SK-N-SH treated with all-trans-retinoic acid at 6 μM for 48 hours (cell line): Measurements from ENCODE around the gene CUTA.

Experiments used
- ATAC-seq: fragments of 200-7000 bp; cut with Tn5 transposase; 3 replicates; pipeline ENCODE4 v1.9.1; 2020; ENCODE audit warnings: mild to moderate bottlenecking, moderate library complexity
- ARNTL ChIP-seq: fragments of 450-650 bp; formaldehyde crosslinking; IDR thresholded peaks from 2 replicates; pipeline ENCODE4 v1.5.0; 2020; ENCODE audit warnings: low read depth, mild to moderate bottlenecking, moderate library complexity, borderline replicate concordance
- ESRRG ChIP-seq: fragments of 250-450 bp; sonication (Bioruptor Pico); IDR thresholded peaks from 2 replicates; pipeline ENCODE4 v1.6.1; 2021; ENCODE audit warnings: mild to moderate bottlenecking
- GLIS3 ChIP-seq: fragments of 250-450 bp; sonication (Bioruptor Pico); IDR thresholded peaks from 2 replicates; pipeline ENCODE4 v1.5.0; 2020; ENCODE audit warnings: mild to moderate bottlenecking, moderate library complexity
- ISL1 ChIP-seq: fragments of 250-450 bp; sonication (Bioruptor Pico); IDR thresholded peaks from 2 replicates; pipeline ENCODE4 v2.1.2; 2022; ENCODE audit warnings: mild to moderate bottlenecking, moderate library complexity
- OSR1 ChIP-seq: fragments of 250-450 bp; sonication (Bioruptor Pico); IDR thresholded peaks from 2 replicates; pipeline ENCODE4 v1.8.0; 2022; ENCODE audit warnings: moderate library complexity, mild to moderate bottlenecking, inconsistent platforms
- PPARA ChIP-seq: fragments of 250-450 bp; sonication (Bioruptor Pico); IDR thresholded peaks from 2 replicates; pipeline ENCODE4 v1.5.0; 2020; ENCODE audit warnings: mild to moderate bottlenecking, borderline replicate concordance
- RARB ChIP-seq: fragments of 250-450 bp; sonication (Bioruptor Pico); IDR thresholded peaks from 2 replicates; pipeline ENCODE4 v1.8.0; 2021; ENCODE audit warnings: mild to moderate bottlenecking, moderate library complexity
- TCF4 ChIP-seq: fragments of 250-450 bp; sonication (Bioruptor Pico); IDR thresholded peaks from 2 replicates; pipeline ENCODE4 v1.8.0; 2021; ENCODE audit warnings: mild to moderate bottlenecking, moderate library complexity, borderline replicate concordance
- TOX ChIP-seq: fragments of 250-450 bp; sonication (Bioruptor Pico); IDR thresholded peaks from 2 replicates; pipeline ENCODE4 v1.8.0; 2021; ENCODE audit warnings: mild to moderate bottlenecking, moderate library complexity, borderline replicate concordance
- ZFP3 ChIP-seq: fragments of 250-450 bp; sonication (Bioruptor Pico); IDR thresholded peaks from 2 replicates; pipeline ENCODE4 v1.5.0; 2020; ENCODE audit warnings: mild to moderate bottlenecking, moderate library complexity
- ZFP30 ChIP-seq: fragments of 450-650 bp; formaldehyde crosslinking; IDR thresholded peaks from 2 replicates; pipeline ENCODE4 v1.5.0; 2022; ENCODE audit warnings: mild to moderate bottlenecking, moderate library complexity
- ZNF565 ChIP-seq: fragments of 450-650 bp; formaldehyde crosslinking; conservative IDR thresholded peaks from 2 replicates; pipeline ENCODE4 v1.5.0; 2020; ENCODE audit warnings: low read depth, mild to moderate bottlenecking, moderate library complexity
- ZNF70 ChIP-seq: fragments of 450-650 bp; formaldehyde crosslinking; IDR thresholded peaks from 2 replicates; pipeline ENCODE4 v1.5.0; 2020; ENCODE audit warnings: mild to moderate bottlenecking, moderate library complexity
- ZNF8 ChIP-seq: fragments of 450-650 bp; formaldehyde crosslinking; IDR thresholded peaks from 2 replicates; pipeline ENCODE4 v1.5.0; 2020; ENCODE audit warnings: mild to moderate bottlenecking, moderate library complexity
- TF ChIP-seq, protein P1 (sequence below): fragments of 250-450 bp; sonication (Bioruptor Pico); IDR thresholded peaks from 2 replicates; pipeline ENCODE4 v1.8.0; 2020; ENCODE audit warnings: mild to moderate bottlenecking, moderate library complexity, borderline replicate concordance
- TF ChIP-seq, protein P2 (sequence below): fragments of 250-450 bp; sonication (Bioruptor Pico); IDR thresholded peaks from 2 replicates; pipeline ENCODE4 v1.8.0; 2021; ENCODE audit warnings: low read depth, mild to moderate bottlenecking, moderate library complexity, borderline replicate concordance
- TF ChIP-seq, protein P3 (sequence below): fragments of 250-450 bp; sonication (Bioruptor Pico); IDR thresholded peaks from 2 replicates; pipeline ENCODE4 v1.5.1; 2021; ENCODE audit warnings: mild to moderate bottlenecking, moderate library complexity
- TF ChIP-seq, protein P4 (sequence below): fragments of 250-450 bp; sonication (Bioruptor Pico); IDR thresholded peaks from 2 replicates; pipeline ENCODE4 v1.5.0; 2020; ENCODE audit warnings: mild to moderate bottlenecking, moderate library complexity
- TF ChIP-seq, protein P5 (sequence below): fragments of 250-450 bp; sonication (Bioruptor Pico); IDR thresholded peaks from 2 replicates; pipeline ENCODE4 v1.5.1; 2020; ENCODE audit warnings: low read depth, mild to moderate bottlenecking, moderate library complexity

Gene CUTA

DNA sequence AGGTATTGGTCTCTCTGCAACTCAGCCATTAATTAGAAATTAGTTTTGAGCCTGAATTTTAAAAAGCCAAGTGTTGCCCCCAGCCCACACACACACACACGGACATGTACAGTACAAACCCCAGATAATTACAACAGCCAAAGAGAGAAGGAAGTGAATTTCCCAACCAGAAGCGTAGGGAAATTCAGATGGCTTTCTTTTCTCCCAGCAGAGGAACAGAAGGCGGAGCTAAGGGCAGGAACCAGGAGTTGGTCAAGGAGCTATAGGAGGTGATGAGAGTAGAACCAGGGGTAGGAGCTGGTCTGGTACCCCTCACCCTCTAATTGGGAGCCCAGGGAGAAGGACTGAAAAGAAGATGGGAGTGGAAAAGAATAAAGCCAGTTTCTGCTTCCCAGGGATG lies 32.5 kb upstream of the CUTA start:
- TF ChIP-seq, protein P1, sequence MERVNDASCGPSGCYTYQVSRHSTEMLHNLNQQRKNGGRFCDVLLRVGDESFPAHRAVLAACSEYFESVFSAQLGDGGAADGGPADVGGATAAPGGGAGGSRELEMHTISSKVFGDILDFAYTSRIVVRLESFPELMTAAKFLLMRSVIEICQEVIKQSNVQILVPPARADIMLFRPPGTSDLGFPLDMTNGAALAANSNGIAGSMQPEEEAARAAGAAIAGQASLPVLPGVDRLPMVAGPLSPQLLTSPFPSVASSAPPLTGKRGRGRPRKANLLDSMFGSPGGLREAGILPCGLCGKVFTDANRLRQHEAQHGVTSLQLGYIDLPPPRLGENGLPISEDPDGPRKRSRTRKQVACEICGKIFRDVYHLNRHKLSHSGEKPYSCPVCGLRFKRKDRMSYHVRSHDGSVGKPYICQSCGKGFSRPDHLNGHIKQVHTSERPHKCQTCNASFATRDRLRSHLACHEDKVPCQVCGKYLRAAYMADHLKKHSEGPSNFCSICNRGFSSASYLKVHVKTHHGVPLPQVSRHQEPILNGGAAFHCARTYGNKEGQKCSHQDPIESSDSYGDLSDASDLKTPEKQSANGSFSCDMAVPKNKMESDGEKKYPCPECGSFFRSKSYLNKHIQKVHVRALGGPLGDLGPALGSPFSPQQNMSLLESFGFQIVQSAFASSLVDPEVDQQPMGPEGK: no peak
- TF ChIP-seq, protein P2, sequence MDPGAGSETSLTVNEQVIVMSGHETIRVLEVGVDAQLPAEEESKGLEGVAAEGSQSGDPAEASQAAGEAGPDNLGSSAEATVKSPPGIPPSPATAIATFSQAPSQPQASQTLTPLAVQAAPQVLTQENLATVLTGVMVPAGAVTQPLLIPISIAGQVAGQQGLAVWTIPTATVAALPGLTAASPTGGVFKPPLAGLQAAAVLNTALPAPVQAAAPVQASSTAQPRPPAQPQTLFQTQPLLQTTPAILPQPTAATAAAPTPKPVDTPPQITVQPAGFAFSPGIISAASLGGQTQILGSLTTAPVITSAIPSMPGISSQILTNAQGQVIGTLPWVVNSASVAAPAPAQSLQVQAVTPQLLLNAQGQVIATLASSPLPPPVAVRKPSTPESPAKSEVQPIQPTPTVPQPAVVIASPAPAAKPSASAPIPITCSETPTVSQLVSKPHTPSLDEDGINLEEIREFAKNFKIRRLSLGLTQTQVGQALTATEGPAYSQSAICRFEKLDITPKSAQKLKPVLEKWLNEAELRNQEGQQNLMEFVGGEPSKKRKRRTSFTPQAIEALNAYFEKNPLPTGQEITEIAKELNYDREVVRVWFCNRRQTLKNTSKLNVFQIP (CRISPR knock-in tag): no peak
- TF ChIP-seq ZFP3: no peak
- no peak for TF ChIP-seq RARB (CRISPR knock-in tag)
- TF ChIP-seq OSR1 (CRISPR knock-in tag): no peak
- TF ChIP-seq, protein P3, sequence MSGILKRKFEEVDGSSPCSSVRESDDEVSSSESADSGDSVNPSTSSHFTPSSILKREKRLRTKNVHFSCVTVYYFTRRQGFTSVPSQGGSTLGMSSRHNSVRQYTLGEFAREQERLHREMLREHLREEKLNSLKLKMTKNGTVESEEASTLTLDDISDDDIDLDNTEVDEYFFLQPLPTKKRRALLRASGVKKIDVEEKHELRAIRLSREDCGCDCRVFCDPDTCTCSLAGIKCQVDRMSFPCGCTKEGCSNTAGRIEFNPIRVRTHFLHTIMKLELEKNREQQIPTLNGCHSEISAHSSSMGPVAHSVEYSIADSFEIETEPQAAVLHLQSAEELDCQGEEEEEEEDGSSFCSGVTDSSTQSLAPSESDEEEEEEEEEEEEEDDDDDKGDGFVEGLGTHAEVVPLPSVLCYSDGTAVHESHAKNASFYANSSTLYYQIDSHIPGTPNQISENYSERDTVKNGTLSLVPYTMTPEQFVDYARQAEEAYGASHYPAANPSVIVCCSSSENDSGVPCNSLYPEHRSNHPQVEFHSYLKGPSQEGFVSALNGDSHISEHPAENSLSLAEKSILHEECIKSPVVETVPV (CRISPR knock-in tag): no peak
- no peak for TF ChIP-seq ZNF70 (CRISPR knock-in tag)
- no peak for TF ChIP-seq ISL1 (CRISPR knock-in tag)
- no peak for TF ChIP-seq ZFP30 (CRISPR knock-in tag)
- TF ChIP-seq, protein P4, sequence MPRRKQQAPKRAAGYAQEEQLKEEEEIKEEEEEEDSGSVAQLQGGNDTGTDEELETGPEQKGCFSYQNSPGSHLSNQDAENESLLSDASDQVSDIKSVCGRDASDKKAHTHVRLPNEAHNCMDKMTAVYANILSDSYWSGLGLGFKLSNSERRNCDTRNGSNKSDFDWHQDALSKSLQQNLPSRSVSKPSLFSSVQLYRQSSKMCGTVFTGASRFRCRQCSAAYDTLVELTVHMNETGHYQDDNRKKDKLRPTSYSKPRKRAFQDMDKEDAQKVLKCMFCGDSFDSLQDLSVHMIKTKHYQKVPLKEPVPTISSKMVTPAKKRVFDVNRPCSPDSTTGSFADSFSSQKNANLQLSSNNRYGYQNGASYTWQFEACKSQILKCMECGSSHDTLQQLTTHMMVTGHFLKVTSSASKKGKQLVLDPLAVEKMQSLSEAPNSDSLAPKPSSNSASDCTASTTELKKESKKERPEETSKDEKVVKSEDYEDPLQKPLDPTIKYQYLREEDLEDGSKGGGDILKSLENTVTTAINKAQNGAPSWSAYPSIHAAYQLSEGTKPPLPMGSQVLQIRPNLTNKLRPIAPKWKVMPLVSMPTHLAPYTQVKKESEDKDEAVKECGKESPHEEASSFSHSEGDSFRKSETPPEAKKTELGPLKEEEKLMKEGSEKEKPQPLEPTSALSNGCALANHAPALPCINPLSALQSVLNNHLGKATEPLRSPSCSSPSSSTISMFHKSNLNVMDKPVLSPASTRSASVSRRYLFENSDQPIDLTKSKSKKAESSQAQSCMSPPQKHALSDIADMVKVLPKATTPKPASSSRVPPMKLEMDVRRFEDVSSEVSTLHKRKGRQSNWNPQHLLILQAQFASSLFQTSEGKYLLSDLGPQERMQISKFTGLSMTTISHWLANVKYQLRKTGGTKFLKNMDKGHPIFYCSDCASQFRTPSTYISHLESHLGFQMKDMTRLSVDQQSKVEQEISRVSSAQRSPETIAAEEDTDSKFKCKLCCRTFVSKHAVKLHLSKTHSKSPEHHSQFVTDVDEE (CRISPR knock-in tag): no peak
- TF ChIP-seq GLIS3 (CRISPR knock-in tag): no peak
- no peak for TF ChIP-seq TOX (CRISPR knock-in tag)
- TF ChIP-seq ZNF8: no peak
- TF ChIP-seq ESRRG (CRISPR knock-in tag): no peak
- TF ChIP-seq, all 23 proteins: peak for 0
- no peak for ATAC-seq

DNA sequence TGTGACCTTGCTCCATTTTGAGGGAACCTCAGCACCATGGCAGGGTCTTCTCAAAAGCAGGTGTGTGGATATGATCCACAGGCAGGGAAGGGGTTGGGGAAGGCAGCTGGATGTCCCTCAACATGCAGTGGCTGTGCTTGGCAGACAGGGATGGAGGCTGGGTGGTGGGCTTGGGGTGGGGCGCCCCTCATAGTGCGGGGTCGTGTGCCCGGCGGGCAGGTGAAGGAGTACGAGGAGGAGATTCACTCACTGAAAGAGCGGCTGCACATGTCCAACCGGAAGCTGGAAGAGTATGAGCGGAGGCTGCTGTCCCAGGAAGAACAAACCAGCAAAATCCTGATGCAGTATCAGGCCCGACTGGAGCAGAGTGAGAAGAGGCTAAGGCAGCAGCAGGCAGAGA lies 28.4 kb upstream of the CUTA start:
- TF ChIP-seq, protein P5, sequence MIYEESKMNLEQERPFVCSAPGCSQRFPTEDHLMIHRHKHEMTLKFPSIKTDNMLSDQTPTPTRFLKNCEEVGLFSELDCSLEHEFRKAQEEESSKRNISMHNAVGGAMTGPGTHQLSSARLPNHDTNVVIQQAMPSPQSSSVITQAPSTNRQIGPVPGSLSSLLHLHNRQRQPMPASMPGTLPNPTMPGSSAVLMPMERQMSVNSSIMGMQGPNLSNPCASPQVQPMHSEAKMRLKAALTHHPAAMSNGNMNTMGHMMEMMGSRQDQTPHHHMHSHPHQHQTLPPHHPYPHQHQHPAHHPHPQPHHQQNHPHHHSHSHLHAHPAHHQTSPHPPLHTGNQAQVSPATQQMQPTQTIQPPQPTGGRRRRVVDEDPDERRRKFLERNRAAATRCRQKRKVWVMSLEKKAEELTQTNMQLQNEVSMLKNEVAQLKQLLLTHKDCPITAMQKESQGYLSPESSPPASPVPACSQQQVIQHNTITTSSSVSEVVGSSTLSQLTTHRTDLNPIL (CRISPR knock-in tag): no peak
- TF ChIP-seq ZFP30 (CRISPR knock-in tag) (no peak), ZNF565 (CRISPR knock-in tag) (no peak), OSR1 (CRISPR knock-in tag) (no peak), TCF4 (CRISPR knock-in tag) (no peak), ARNTL (CRISPR knock-in tag) (no peak)
- TF ChIP-seq, protein P4 (CRISPR knock-in tag): no peak
- no peak for ATAC-seq

DNA sequence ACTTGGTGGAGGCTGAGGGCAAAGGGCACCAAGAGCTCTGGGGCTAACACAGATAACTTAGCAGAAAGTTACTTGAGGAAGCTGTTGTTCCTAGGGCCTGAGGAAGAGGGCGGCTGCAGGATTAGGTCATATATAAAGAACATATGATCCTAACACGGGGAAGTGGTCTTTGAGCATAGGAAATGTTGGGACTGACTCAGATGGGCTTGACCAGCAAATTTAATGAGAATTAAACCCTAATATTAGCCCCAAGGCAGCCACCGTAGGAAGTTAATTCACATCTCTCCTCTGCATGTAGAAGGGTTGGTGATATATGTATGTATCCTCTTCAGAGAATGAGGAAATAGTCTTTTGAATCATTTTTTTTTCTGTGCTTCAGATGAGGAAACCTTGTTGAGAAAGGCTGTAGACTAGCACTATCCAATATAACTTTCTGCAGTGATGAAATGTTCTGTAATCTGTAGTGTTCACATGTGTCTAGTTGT lies 27.3 kb upstream of the CUTA start:
- TF ChIP-seq, protein P1: no peak
- no peak for TF ChIP-seq PPARA (CRISPR knock-in tag)
- no peak for ATAC-seq
